Activated B cell treated with CpG ODN at 0.5 μM for 24 hours (primary cell): ENCODE data around the gene NR4A3. TPM values are rescaled to one million over a fixed set of nuclear protein-coding genes. Genes with fewer than 3 reads are reported as not detected.

Experiments used
- ATAC-seq: fragments of 200-7000 bp; cut with Tn5 transposase; one replicate; pipeline ENCODE4 v1.10.0; 2021; ENCODE audit warnings: low read depth, mild to moderate bottlenecking, moderate library complexity
- CTCF ChIA-PET: fragments of 350-600 bp; sonication (Branson Sonifier 250); formaldehyde crosslinking; loops from one replicate; lab custom pipeline; 2021; ENCODE audit warnings: antibody characterized with exemption; lab: Charles Lee
- POLR2A ChIA-PET: fragments of 350-600 bp; sonication (Branson Sonifier 250); formaldehyde crosslinking; loops from one replicate; lab custom pipeline; 2021; ENCODE audit warnings: antibody characterized with exemption; lab: Charles Lee
- DNase-seq: peaks from one replicate; pipeline ENCODE4 v3.0.0; 2022
- H3K27ac Mint-ChIP-seq: one replicate; pipeline ENCODE4 v1.8.0; 2020; ENCODE audit warnings: mixed read lengths
- H3K27me3 Mint-ChIP-seq: one replicate; pipeline ENCODE4 v1.8.0; 2021; ENCODE audit warnings: mixed read lengths
- H3K36me3 Mint-ChIP-seq: one replicate; pipeline ENCODE4 v1.8.0; 2021; ENCODE audit warnings: low read depth, mixed read lengths
- H3K4me1 Mint-ChIP-seq: one replicate; pipeline ENCODE4 v1.8.0; 2021; ENCODE audit warnings: mixed read lengths
- H3K4me3 Mint-ChIP-seq: one replicate; pipeline ENCODE4 v1.8.0; 2020; ENCODE audit warnings: mild to moderate bottlenecking, mixed read lengths
- H3K9me3 Mint-ChIP-seq: one replicate; pipeline ENCODE4 v1.8.0; 2020; ENCODE audit warnings: mixed read lengths
- intact Hi-C: fragments of 100-400 bp; cut with micrococcal nuclease; formaldehyde crosslinking; loops from one replicate; pipeline ENCODE4 v1.15.1; 2024
- total RNA-seq: library from RNA; stranded (reverse); gene quantifications from 2 replicates; pipeline ENCODE4 v1.2.3, GENCODE V29; 2022
- TF ChIP-seq, protein P1 (sequence below): fragments of 200-600 bp; IDR thresholded peaks from one replicate; pipeline ENCODE4 v1.8.0; 2022; ENCODE audit warnings: antibody characterized with exemption, mild to moderate bottlenecking

Gene NR4A3
- total RNA-seq, 1 donor from 2014 or later: 21.5 TPM

DNA sequence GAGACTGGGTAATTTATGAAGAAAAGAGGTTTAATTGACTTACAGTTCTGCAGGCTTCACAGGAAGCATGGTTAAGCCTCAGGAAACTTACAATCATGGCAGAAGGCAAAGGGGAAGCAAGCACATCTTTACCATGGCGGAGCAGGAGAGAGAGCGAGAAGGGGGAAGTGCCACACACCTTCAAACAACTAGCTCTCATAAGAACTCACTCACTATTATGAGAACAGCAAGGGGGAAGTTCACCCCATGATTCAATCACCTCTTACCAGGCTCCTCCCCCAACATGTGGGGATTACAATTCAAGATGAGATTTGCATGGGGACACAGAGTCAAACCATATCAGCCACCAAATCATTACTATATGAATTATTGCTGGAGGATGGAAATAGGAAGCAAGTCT, 54.5 kb downstream of the NR4A3 start:
- POLR2A ChIA-PET: no interaction called here
- ATAC-seq: peak; percentile 71
- Mint-ChIP-seq H3K9me3 (peaks cover 9% of the 10 kb centered on the region), H3K36me3 (no peaks in the 10 kb centered on the region), H3K27ac (no peak overlapping the region), H3K27me3 (no peaks in the 10 kb centered on the region), H3K4me1 (peaks cover 2% of the 10 kb centered on the region), H3K4me3 (no peak overlapping the region)
- TF ChIP-seq, protein P1, sequence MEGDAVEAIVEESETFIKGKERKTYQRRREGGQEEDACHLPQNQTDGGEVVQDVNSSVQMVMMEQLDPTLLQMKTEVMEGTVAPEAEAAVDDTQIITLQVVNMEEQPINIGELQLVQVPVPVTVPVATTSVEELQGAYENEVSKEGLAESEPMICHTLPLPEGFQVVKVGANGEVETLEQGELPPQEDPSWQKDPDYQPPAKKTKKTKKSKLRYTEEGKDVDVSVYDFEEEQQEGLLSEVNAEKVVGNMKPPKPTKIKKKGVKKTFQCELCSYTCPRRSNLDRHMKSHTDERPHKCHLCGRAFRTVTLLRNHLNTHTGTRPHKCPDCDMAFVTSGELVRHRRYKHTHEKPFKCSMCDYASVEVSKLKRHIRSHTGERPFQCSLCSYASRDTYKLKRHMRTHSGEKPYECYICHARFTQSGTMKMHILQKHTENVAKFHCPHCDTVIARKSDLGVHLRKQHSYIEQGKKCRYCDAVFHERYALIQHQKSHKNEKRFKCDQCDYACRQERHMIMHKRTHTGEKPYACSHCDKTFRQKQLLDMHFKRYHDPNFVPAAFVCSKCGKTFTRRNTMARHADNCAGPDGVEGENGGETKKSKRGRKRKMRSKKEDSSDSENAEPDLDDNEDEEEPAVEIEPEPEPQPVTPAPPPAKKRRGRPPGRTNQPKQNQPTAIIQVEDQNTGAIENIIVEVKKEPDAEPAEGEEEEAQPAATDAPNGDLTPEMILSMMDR: no peak
- DNase-seq: no peak
- intact Hi-C loops: no loop called here
- CTCF ChIA-PET: no interaction called here

GRCh38 chr9:99878651-99879050, 57.0 kb downstream of the NR4A3 start:
- ATAC-seq: no peak
- ChIA-PET CTCF (no interaction called here), POLR2A (no interaction called here)

GRCh38 chr9:99881769-99882168, 60.1 kb downstream of the NR4A3 start:
- intact Hi-C loops: no loop called here
- no peaks in the 10 kb centered on the region for H3K27me3 Mint-ChIP-seq
- H3K27ac Mint-ChIP-seq: no peak overlapping the region
- POLR2A ChIA-PET: no interaction called here
- no peaks in the 10 kb centered on the region for H3K36me3 Mint-ChIP-seq
- TF ChIP-seq, protein P1: no peak
- no peak for ATAC-seq
- H3K9me3 Mint-ChIP-seq: no peaks in the 10 kb centered on the region
- no peaks in the 10 kb centered on the region for H3K4me1 Mint-ChIP-seq
- no peak for DNase-seq
- H3K4me3 Mint-ChIP-seq: no peak overlapping the region
- CTCF ChIA-PET: no interaction called here

More at GRCh38 chr9:99878651-99879050, 57.0 kb downstream of the NR4A3 start:
- Mint-ChIP-seq H3K36me3 (no peaks in the 10 kb centered on the region), H3K27ac (no peak overlapping the region), H3K4me3 (no peak overlapping the region), H3K27me3 (no peaks in the 10 kb centered on the region), H3K4me1 (peaks cover 2% of the 10 kb centered on the region), H3K9me3 (peaks cover 9% of the 10 kb centered on the region)
- TF ChIP-seq, protein P1: no peak
- intact Hi-C loops: no loop called here
- no peak for DNase-seq

- Mint-ChIP-seq H3K9me3 (no peaks in the 10 kb centered on the region), H3K4me3 (no peak overlapping the region), H3K36me3 (no peaks in the 10 kb centered on the region), H3K27me3 (no peaks in the 10 kb centered on the region), H3K4me1 (no peaks in the 10 kb centered on the region), H3K27ac (no peak overlapping the region)
- ChIA-PET CTCF (no interaction called here), POLR2A (no interaction called here)
- DNase-seq (no peak), ATAC-seq (no peak)
- intact Hi-C loops: loop anchor here (5.0 kb wide), 1 partner anchor 37 kb away; no protein-coding TSS in a partner anchor
- TF ChIP-seq, protein P1: no peak
These were observed 64.1 kb downstream of the NR4A3 start for GRCh38 chr9:99885747-99886146.

DNA sequence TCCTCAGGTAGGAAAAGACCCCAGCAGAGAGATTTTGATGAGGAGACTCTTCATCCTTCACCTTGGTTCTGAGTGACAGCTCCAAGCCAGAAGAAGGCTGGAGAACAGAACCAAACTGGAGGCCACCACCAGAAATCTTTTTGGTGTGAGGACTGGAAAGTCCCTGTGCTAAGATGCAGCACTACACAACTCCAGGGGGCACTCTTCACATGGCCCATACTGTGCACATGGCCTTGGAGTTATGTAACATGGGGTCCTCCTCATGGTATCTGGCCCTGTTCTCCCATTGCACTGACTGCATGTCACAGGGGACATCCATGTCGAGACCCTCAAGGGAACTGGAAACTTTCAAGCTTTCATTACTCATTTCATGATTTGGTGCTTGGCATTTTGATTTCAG, 67.4 kb downstream of the NR4A3 start:
- POLR2A ChIA-PET: no interaction called here
- DNase-seq (no peak), ATAC-seq (no peak)
- no peaks in the 10 kb centered on the region for H3K4me1 Mint-ChIP-seq
- CTCF ChIA-PET: no interaction called here
- no peaks in the 10 kb centered on the region for H3K27me3 Mint-ChIP-seq
- no peaks in the 10 kb centered on the region for H3K9me3 Mint-ChIP-seq
- intact Hi-C loops: loop anchor here (5.0 kb wide), 1 partner anchor 33 kb away; no protein-coding TSS in a partner anchor
- H3K4me3 Mint-ChIP-seq: no peak overlapping the region
- H3K36me3 Mint-ChIP-seq: no peaks in the 10 kb centered on the region
- H3K27ac Mint-ChIP-seq: no peak overlapping the region
- TF ChIP-seq, protein P1: no peak
